ENCODE measurements around the gene TMCC2.
"Not testable (repeated sequence)": the region's sequence is repeated elsewhere in the genome, so short reads cannot be mapped to it uniquely, and the experiment has no call there.

Gene TMCC2

GRCh38 chr1:205261946-205262691, 34.4 kb downstream of the TMCC2 start:
- DNase-seq (ENCODE audit: low spot score), result no peak

DNA sequence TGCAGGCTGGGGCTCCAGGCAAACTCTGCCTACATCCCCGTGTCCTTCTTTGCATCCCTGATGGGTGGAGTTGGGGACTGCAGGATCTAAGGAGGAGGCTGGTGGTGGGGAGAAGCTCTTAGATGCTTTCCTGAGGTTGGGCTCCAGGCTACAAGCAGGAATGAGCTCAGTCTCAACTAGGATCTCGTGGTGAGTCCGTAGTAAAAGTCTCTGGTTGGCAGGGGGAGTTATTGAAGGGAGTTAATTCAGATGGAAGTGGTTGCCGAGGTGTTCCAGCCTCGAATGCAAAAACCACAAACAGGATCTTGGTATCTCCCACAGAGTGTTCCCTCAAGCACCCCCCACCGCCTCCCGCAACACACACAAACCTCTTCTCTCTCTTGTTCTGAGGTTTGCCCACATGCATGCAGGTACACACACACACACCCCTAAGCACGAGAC, 35.0 kb downstream of the TMCC2 start:
- no peak for DNase-seq (ENCODE audit: low spot score)

- no peak for DNase-seq (ENCODE audit: low spot score)
Observed at GRCh38 chr1:205263580-205264190, 35.9 kb downstream of the TMCC2 start.

GRCh38 chr1:205266611-205267305, 39.0 kb downstream of the TMCC2 start:
- DNase-seq (ENCODE audit: low spot score), result no peak

GRCh38 chr1:205267306-205267902, 39.7 kb downstream of the TMCC2 start:
- no peak for DNase-seq (ENCODE audit: low spot score)

GRCh38 chr1:205268846-205269680, 41.3 kb downstream of the TMCC2 start:
- DNase-seq (ENCODE audit: low spot score), result no peak

DNA sequence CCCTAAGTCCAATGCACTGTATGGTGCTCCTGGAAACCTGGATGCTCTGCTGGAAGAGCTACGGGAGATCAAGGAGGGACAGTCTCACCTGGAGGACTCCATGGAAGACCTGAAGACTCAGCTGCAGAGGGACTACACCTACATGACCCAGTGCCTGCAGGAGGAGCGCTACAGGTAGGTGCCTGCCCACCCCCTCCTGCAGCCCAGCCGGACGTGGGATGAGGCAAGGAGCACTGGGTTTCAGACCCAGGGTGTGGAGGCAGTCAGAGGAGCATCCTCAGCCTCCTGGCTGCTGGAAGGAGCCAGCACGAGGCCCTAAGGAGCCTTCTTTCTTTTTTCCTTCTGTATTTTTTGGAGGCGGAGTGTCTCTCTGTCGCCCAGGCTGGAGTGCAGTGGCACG, 42.0 kb downstream of the TMCC2 start:
- DNase-seq (ENCODE audit: low spot score), result no peak

- no peak for DNase-seq (ENCODE audit: low spot score)
Observed at GRCh38 chr1:205270271-205270670, 42.5 kb downstream of the TMCC2 start.

DNA sequence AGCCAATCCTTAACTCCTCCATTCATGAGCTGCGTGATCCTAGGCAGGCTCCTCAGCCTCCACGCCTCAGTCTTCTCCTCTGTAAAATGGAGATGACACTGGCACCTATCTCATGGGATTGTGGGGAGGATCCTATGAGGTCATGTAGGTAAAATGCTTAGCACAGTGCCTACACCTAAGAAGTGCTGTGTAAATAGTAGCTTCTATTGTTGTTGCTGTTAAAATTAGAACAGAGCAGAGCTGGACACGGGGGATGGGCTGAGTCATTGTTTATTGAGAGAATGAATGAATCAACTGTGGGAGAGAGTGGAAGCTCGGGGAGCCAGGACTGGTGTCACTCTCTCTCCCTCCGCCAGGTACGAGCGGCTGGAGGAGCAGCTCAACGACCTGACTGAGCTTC, 43.0 kb downstream of the TMCC2 start:
- no peak for DNase-seq (ENCODE audit: low spot score)

DNA sequence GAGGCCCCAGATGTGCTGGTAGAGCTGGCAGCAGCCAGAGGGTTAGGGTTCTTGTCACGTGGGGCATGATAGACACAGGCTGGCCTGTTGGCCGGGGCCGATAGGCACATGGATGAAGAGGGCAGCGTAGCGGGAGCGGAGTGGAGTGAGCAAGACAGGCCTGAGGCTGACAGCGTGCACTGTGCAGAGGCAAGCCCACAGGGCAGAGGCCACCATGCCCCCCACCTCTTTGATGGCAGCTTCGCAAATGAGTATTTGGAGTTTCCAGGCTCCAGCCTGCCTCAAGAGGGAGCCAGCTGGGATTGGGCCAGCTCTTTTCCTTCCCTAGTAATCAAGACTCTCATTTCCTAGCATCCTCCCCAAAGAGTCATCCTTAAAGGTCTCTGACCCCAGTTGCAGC, 43.5 kb downstream of the TMCC2 start:
- DNase-seq (ENCODE audit: low spot score), result no peak

GRCh38 chr1:205271745-205272144, 44.0 kb downstream of the TMCC2 start:
- no peak for DNase-seq (ENCODE audit: low spot score)

DNA sequence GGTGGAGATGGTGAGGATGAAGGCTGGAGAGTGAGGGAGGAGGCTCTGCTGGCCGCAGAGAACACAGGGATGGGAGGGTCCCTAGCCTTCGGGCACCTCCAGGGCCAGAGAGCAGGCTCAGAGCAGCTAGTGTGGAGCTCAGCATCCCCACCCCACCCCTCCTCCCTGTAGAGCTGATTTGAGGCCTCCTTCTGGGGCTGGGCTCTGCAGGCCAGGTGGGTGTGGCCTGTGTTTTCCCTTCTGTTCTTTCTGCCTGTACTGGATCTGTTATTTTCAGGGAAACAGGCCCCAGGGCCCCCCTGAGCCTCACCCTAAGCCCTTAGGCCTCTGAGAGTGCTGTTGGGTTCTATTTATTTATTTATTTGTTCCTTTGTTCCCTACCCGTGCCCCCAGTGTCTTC, 44.8 kb downstream of the TMCC2 start:
- no peak for DNase-seq (ENCODE audit: low spot score)

GRCh38 chr1:205273551-205273982, 45.8 kb downstream of the TMCC2 start:
- peak; percentile 81 for DNase-seq (ENCODE audit: low spot score)

DNA sequence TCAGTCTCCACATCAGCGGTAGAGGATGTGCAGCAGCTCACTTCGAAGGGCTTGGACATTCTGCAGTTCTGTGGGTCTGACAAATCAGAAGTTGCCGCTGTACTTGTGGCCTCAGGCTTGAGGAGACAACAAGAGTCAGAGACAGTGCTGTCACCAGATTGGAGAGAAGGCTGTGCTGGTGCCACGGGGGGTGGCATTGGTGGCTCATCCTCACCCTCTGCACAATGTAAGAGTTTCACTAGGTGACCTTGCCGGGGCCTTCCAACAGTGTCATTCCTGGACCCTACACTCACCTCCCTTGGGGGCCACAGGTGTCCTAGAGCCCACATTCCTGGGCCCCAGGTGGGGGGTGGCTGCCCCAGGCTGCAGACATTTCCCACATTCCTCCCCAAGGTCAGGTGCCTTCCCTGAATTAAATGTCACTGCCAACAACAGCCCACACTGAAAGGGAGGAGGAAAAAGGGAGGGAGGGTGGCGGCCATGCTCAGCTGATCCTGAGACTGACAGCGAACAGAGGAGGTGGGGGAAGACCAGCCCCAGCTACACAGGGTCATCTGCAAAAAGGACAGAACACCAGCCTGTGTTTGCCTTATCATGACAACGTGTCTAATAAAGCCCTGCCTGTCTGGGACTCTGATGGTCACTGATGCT, 46.4 kb downstream of the TMCC2 start:
- no peak for DNase-seq (ENCODE audit: low spot score)

DNA sequence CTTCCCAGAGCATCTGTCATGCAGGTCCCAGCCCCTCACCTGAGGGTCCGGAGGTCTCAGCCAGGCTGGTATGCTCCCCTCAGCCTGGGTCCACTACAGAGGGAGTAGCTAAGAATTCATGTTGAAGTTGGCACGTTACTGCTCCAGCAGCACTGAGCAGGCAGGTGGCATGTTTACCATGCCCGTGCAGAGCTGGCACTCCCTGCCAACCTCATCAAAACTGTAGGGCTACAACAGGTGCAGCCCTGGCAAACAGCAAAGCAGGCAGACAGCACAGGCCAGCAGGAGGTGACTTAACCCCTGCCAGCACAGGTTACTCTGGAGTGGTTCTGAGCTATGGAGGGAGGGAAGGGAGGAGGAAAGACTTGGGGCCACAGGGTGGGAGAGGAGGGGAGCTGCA, 47.4 kb downstream of the TMCC2 start:
- DNase-seq (ENCODE audit: low spot score), result no peak

GRCh38 chr1:205275916-205276688, 48.4 kb downstream of the TMCC2 start:
- no peak for DNase-seq (ENCODE audit: low spot score)

DNA sequence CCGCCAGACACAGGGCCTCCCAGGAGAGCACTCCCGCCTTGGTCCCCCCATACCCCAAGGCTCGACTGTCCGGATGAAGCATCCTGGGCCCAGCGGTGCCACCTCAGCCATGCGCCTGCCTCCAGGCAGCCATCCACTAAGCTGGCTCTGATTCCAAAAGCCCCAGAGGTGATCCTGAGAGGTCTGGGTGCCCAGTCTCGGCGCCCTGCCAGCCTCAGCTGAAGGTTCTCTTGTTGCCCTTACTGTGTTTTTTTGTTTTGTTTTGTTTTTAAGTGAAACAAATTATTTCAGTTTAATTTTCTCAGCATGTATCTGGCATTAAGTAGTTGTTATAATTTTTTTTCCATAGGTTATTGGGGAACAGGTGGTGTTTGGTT, 48.9 kb downstream of the TMCC2 start:
- no peak for DNase-seq (ENCODE audit: low spot score)

DNA sequence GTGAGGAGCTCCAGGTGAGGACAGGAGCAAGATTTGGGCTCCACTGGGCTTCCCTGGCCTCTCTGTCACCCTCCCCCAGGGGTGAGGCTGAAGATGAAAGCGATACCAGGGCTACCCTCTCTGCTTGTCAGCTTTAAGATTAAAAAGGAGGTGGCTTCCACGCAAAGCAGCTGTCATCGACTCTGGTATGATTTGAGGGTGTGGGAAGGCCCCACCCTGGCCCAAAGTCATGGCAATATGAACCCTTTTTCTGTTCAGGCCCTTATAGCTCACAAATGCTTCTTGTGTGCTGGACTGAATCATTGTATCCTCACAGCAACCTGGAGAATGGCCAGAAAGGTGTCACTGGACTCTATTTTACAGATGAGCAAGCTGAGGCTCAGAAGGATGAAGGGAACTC, 52.2 kb downstream of the TMCC2 start:
- DNase-seq (ENCODE audit: low spot score), result no peak

DNA sequence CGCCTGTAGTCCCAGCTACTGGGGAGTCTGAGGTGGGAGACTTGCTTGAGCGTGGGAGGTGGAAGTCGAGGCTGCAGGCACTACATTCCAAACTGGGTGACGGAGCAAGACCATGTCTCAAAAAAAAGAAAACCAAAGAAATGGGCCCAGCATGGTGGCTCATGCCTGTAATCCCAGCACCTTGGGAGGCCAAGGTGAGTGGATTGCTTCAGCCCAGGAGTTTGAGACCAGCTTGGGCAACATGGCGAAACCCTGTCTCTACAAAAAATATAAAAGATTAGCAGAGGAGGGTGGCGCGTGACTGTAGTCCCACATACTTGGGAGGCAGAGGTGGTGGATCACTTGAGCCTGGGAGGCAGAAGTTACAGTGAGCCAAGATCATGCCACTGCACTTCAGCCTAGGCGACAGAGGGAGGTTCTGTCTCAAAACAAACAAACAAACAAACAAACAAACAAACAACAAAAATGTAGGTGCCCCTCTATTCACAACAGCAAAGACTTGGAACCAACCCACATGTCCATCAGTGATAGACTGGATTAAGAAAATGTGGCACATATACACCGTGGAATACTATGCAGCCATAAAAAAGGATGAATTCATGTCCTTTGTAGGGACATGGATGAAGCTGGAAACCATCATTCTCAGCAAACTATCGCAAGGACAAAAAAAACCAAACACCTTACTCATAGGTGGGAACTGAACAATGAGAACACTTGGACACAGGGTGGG, 53.1 kb downstream of the TMCC2 start:
- DNase-seq (ENCODE audit: low spot score), result not testable (repeated sequence)
